NOMO-1 (cell line): ENCODE data around the gene DCDC1.

Experiments used
- DNase-seq, 2 experiments: peaks; one replicate each; lab custom pipeline; 2025; ENCODE audit not compliant: unreplicated experiment in 2 of 2; lab: John Stamatoyannopoulos, UW

DCDC1 gene

DNA sequence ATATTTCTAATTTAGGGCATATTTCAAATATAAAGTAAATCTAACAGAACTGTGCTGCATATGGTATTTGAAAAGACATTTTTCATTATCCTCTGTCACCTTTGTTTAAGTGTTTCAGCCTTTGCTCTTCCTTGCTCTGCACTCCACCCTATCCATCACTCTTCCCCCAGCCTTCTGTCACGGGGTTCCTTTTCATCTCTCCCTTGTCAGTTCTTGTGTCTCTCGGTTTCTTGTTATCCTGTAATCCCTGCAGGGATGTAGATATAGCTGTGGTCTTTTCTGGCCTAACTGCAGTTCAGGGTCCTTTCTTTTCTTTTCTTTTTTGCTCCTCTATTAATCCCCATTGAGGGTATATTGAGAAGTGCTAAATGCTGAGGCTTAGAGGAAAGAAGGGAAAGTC, 261.9 kb downstream of the DCDC1 start:
- no peak for DNase-seq

DNA sequence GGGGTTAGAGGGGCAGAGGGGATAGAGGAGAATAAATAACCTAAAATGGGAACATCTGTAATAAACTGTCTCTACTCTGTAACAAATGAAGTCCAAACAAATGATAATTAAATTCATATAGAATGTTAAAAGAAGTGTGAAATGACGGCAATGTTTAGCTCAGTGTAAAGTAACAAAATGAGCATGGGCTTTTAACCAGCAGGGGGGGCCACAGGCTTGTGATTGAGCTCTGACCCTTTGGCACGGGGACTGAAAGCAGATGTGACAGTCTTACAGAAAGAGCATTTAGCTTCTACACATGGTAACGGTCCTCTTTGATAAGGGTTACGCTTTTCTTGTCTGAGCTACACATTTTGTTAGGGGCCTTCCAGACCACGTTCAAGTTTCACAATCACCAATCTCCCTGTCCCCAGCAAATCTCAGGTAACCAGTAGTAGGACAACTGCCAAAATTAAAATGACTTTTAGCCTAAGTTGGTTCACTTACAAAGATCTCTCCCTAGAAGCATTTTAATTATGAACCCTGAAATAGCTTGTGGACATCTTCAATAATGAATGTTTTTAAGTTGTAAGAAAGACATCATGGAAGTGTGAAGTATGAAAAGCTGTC, 262.5 kb downstream of the DCDC1 start:
- peak; percentile 63 to 69 for DNase-seq

DNA sequence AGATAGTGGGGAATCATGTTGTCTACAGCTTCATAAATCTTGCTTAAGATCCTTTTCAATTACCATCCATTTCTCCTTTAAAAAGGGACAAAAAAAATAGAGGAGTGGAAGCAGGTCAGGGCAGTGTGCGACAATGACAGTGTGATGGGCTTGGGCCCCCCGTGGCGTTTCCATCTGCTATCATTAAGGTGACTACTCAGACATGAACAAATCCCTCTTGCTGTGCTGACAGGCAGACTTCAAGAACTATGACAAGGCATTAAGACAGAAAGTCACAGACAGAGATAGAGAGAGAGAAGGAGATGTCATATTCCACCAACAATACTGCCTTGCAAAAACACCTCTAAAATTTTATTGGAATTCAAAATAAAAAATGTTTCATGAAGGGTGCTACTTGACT, 263.2 kb downstream of the DCDC1 start:
- no peak for DNase-seq

DNA sequence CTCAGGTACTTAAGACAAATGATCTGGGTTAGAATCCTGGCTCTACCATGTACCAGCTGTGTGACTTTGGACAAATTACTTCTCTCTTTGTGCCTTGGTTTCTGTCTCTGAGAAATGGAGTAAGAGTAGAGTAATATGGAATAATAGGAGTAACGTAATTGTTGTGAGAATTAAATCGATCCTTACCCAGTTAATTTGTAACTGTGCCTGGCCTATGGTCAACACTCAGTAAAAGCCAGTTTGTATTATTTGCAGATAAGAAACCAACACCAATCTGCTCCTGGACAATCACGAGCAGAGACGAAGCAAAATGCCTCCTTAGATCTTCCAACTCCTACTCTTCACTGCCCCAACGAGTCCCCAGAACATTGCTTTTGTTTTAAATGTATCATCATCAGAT, 266.7 kb downstream of the DCDC1 start:
- no peak for DNase-seq

DNA sequence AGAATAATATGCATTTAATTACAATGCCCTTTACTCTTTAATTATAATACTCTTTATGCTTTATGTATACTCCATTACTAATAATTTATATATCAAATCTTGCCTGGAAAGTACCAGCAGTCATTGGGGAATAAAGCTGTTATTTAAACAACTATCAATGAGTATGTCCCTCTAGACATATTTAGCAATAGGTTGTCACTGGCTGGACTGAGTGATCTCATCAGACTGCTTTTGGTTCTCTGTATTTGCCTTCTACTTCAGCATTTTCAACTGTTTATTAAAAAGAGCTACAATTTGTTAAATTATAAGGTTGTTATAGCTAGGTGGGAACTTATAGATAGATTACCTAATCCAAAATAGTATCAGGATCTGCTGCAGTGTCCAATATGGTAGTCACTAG, 267.2 kb downstream of the DCDC1 start:
- DNase-seq, result no peak

DNA sequence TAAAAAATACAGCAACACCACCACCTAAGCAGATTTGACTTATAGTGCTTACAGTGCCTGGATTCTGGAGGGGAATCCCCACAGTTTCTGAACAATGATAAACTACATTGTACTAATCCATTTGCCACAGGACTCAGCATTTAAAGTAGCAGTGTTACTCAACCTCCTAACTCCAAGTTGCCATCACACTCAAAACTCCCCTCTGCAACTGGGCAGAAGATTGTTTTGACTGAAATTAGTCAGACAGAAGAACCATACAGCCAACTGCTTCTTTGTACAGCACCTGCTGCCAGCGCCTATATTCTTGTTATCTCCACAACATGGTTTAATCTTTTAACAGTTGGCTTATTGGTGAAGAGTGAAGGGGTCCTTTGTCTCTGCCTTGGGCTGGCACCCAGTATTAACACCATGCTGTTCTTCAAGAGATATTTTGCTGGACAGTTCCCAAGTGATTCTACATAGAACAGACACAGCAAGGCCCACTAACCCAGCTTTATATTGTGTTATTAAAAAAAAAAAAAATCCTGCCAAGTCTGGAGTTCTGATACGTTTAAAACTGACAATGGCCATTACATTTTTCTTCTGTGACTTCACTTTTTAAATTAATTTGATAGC, 273.2 kb downstream of the DCDC1 start:
- no peak for DNase-seq

DNA sequence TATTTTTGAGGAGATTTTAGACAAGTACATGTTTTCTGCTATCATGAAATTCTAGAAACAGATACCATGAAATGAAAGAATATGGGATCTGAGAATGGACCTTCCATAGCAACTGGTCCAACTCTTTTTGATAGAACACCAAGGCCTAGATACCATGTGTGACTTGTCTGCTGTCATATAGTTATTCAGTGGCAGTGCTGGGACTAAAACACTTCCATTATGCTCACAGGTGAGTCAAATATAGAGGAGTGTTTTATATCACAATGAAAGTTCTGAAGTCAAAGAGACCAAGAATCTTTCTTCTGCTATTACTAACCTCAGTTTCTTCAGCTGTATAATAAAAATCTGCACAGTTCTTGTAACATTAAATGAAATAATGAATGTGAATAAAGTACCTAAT, 276.9 kb downstream of the DCDC1 start:
- DNase-seq, result no peak

DNA sequence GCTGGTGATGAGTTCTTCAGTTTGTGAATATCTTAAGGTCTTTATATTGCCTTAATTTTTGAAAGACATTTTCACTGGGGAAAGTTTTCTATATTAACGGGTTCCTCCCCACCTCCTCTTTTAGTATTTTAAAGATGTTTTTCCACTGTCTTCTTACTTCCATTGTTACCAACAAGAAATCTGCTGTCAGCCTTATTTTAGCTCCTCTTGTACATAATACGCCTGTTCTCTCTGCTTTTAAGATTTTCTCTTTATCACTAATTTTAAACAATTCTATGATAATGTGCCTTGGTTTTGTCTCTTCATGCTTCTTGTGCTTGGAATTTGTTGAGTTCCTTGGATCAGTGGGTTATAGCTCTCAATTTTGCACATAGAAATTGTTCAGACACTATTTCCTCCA, 280.4 kb downstream of the DCDC1 start:
- DNase-seq, result no peak

DNA sequence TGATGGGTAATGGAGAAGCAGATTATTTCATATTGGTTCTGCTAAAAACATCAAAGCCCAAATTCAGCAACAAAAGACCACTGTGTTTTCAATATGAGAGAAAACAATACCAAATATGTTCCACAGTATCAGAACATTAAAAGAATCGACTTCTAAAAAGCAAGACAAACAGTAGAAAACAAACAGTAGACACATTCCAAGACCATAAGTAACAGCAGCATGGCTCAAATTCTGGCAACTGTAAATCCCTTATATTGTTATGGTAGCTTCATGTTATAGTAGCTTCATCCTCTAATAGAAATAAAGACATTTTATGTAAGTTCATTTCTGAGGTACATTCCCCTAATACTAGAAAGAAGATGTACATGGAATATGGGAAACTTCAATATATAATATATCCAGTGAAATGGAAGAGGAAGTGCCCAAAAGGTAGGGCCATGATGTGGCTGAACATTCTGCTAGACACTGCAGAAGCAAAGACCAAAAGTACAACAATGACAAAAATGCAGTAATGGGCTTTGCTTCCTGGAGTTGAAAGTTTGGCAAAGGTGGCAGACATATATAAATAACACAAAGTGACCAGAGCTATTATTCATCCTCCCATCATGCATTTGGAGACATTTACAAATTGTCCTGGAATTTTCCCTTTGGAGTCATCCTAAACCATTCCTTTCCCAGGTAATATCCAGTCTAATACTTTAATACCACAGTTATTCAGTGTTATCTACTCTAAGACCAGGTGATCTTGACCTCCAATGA, 299.9 kb downstream of the DCDC1 start:
- DNase-seq, result no peak

DNA sequence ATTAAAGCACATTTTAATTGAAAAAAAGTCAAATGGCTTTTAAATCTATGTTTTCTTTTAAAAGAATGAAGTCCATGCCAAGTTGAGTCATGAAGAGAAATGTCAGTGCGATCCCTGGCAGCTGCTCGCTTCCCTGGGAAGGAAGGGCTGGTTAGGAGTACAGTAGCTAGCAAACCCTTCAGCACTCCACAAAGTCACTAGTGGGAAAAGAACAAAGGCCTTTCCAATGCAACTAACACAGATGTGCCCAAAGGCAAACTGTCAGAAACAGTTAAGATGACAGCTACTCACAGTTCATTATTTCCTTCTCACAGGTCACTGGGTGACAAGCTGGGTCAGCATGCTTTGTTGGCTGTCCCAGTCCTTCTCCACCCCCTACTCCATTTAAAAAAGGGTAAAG, 308.7 kb downstream of the DCDC1 start:
- no peak for DNase-seq

DNA sequence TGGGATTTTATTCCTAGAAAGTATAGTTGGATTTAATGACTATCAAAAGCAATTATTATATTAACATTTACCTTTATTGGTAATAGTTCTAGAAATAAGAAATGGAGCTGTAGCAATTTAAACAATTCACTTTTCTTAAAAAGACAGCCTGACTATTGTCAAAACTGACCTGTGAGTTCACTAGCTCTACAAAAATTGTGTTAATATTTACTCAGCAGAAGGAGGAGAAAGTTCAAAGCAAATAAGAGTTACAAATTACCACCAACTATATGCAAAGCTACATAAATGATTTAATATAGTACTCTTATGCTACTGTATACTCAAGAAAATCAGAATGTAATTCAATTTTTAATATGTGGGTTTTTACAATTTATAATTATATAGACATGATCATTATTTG, 310.0 kb downstream of the DCDC1 start:
- DNase-seq, result no peak

DNA sequence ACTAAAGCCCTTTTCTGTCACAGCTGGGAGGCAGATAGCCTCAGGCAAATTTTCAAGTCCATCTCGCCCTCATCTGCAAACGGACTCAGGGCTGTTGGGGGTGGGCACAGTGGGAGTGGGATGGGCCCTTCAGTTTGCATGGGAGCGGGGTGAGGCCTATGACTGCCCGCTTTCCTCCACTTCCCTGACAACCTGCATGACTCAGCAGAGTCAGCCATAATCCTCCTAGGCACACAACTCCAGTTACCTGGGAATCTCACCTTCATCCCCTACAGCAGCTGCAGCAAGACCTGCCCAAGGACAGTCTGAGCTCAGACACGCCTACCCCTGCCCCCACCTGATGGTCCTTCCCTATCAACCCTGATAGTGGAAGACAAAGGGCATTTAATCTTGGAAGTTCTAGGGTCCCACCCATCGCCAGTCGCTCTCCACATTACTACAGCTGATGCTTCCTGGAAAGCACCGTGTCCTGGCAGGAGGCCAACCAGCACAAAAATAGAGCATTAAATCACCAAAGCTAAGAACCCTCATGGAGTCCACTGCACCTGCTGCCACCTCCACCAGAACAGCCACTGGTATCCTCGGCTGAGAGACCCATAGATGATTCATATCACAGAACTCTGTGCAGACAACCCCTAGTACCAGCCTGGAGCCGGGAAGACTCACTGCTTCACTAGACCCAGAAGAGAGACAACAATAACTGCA, 319.3 kb downstream of the DCDC1 start:
- no peak for DNase-seq

DNA sequence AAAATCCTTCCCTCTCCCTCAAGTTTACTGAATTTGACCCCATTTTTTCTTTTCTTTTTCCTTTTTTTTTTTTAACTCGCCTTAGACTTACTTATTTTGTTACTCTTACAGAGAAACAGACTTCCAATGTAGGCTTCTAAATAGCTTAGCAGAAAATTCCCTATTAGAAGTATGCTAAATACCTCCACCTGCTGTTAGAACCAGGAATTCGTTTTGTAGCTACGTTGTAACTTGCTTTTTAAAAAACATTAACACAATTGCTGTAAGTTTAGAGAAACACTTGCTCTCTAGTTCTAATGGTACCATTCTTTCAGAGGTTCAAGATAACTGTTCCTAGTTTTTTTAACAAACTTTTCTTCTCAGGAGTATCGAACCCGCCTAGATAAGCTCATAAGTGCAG, 324.2 kb downstream of the DCDC1 start:
- DNase-seq, result peak in 1 of 2 experiments; percentile 9

DNA sequence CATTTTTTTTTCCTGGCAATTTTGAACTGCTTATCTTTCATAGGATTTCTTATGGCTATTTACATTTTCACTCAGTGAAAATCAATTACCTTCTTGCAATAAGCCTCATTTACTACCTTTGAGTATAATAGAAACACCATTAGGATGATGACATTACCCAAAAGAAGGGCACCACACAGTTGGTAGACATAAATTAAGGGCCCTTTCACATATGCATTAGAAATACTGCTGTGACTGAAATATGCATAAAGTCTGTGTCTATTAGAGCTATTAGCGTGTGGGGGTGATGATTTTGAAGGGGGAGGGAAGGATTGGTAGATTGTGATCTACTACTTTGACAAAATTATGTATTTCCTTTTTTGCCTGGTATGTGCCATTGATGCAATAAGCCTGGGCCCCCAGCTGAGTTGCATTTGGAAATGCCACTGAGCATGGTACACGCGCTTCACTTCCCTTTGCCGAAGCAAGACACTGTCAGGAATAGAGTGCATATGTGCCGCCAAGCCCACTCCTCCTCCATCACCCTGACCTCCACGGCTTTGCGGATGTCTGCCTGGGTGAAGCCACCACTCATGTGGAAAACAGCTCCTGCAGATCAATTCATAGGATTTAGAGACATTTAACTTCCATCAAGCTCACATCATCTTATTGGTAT, 339.3 kb downstream of the DCDC1 start:
- DNase-seq, result no peak

DNA sequence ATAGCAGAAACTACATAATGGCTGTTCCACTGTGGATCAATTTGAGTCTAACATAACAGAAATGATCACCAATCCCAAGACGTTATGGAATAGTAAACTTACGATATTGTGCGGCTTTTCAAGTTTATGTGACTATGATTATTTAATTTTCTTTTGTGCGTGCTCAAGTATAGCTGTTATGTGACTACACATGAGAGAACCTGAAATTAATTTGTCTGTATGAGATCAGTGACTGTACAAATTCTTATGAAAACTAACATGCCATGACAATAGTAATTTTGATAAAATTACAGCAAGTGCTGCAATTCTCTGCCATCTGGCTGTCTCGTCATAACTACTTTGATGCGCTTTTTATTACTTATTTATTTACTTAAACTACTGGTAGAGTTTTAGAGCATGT, 343.2 kb downstream of the DCDC1 start:
- no peak for DNase-seq

DNA sequence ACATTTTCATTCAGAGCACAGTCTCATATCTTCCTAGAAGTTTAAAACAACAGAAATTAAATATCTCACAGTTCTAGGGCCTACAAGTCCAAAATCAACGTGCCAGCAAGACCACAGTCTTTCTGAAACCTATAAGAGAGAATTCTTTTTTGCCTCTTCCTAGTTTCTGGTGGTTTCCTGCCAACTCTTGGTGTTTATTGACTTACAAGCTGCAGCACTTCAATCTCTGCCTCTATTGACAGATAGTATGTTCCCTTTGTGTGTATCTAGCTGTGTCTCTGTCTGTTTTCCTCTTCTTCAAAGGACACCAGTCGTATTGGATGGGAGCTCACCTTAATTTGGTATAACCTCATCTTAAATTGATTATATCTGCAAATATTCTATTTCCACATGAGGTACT, 347.5 kb downstream of the DCDC1 start:
- DNase-seq, result no peak

DNA sequence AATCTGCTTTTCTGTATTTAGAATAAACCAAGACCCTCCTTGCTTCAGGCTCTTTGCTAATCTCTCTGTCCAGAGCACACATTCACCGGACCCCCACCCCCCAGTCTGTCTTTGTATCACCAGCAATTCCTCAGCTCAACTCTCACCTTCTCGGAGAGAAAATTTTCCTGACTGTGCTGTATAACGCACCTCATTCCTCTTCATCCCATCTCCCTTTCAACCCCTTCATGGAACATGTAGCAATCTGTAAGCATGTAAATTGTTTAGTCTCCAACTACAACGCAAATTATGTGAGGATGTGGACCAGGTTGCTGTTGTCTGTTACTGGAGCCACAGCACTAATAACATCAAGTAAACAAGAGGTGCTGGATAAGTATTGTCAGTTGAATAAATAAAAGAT, 349.8 kb downstream of the DCDC1 start:
- no peak for DNase-seq

DNA sequence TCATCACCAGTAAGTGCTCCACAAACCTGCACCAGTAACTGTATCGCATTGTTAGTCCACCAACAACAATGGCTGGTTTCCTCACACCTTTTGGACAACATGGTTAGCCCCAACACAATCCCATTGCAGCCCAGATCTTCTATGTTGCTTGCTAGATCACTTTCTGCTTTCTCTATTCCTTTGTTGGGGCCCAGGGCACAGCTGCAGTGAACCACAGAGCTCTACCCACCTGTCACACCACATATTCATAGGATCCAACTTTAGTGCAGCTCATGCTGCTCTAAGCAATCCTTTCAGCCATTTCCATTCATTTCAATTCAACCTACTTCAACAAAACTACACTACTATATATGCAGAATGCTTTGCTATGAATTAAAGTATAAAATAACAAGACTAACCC, 364.3 kb downstream of the DCDC1 start:
- DNase-seq, result no peak

DNA sequence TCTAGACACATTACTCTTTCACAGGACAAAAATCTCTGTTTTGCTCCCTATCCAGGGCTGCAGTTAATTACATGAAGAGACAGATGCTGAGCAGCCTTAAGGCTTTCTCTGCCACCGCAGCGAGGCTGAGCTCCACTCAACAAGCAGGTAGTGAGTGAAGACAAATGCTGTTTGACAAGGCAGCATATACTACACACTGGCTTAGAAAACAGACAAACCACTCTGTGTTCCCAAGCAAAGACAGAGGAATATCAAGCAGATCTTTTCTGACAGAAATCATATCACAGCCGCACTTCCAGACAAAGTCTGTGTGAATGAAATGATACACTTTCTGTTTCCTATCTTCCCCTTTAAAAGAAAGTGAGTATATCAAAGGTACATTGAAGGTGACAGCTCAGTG, 368.1 kb downstream of the DCDC1 start:
- no peak for DNase-seq

DNA sequence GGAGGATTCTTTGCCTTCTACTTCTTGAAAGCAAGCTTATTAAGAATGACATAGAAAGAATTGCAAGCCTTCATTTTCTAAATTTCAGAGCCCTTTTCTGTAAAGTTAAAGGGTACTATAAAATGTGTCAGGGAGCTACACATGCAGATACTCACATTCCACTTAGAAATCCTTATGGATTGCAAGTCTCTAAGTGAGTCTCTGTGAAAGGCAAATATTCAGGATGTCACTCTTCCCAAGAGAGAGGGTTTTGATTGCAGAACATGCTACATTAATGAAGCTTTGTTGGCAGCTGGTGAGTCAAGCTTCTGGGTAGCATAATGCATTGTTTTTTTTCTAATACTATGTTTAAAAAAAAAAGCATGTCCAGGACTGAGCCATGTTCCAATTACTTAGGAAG, 369.2 kb downstream of the DCDC1 start:
- no peak for DNase-seq

DNA sequence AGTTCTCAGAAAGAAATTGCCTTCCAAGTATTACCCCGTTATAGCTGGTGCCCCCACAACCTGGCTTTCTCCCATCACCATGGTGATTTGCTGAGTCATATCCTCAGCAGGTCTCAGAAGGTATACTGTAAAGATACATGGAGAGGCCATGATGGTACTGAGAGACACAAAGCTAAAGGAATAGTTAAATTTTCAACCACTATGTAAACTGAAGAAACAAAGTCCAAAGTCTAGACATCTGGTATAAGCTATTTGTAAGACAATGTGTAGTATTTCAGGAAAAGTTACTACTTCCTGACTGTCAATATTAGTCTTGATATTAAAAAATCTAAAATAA, 377.1 kb downstream of the DCDC1 start:
- DNase-seq, result no peak
